H1 (cell line): ENCODE measurements around the gene MYO1G. TPM values are rescaled to one million over a fixed set of nuclear protein-coding genes. Genes with fewer than 3 reads are reported as not detected.

Experiments
- CTCF ChIA-PET: fragments of 300-600 bp; sonication (Branson Sonifier 250); formaldehyde crosslinking; loops from one replicate; lab custom pipeline; 2021; ENCODE audit not compliant: partially characterized antibody; lab: Charles Lee
- POLR2A ChIA-PET: fragments of 300-600 bp; sonication (Branson Sonifier 250); formaldehyde crosslinking; loops from one replicate; lab custom pipeline; 2021; ENCODE audit warnings: inconsistent platforms; ENCODE audit not compliant: partially characterized antibody; lab: Charles Lee
- DNase-seq, 2 experiments: peaks; one replicate each; pipeline versions ENCODE4 v3.0.0 to v3.0.0-alpha.2; 2010 to 2022; ENCODE audit warnings: low spot score in 2 of 2, low read depth in 1 of 2, mixed read lengths in 1 of 2
- FAIRE-seq: peaks from 2 replicates; lab custom pipeline; 2011; peaks lifted over from hg19 to GRCh38; lab: Jason Lieb, UNC
- H2AFZ ChIP-seq: 2 replicates; pipeline ENCODE4 v1.8.1; 2012; ENCODE audit warnings: low read length, inconsistent platforms
- H2AK5ac ChIP-seq: 2 replicates; pipeline ENCODE4 v1.6.1; 2013; ENCODE audit warnings: low read depth, low read length
- H2BK120ac ChIP-seq: replicated peaks from 2 replicates; pipeline ENCODE3; 2013; ENCODE audit warnings: low read depth, low read length, inconsistent platforms
- H2BK12ac ChIP-seq: 2 replicates; pipeline ENCODE4 v1.6.1; 2013; ENCODE audit warnings: low read depth, low read length
- H2BK15ac ChIP-seq: 2 replicates; pipeline ENCODE4 v1.6.1; 2013; ENCODE audit warnings: low read length
- H2BK20ac ChIP-seq: 2 replicates; pipeline ENCODE4 v1.6.1; 2013; ENCODE audit warnings: low read length
- H2BK5ac ChIP-seq: 2 replicates; pipeline ENCODE4 v1.6.1; 2013; ENCODE audit warnings: low read depth, low read length
- H3K14ac ChIP-seq: 2 replicates; pipeline ENCODE4 v1.6.1; 2013; ENCODE audit warnings: inconsistent platforms; ENCODE audit not compliant: insufficient read length
- H3K18ac ChIP-seq: 2 replicates; pipeline ENCODE4 v1.6.1; 2013; ENCODE audit warnings: low read length; ENCODE audit errors: extremely low read depth
- H3K23ac ChIP-seq: 2 replicates; pipeline ENCODE4 v1.6.1; 2013; ENCODE audit warnings: inconsistent platforms; ENCODE audit not compliant: insufficient read length
- H3K23me2 ChIP-seq: 2 replicates; pipeline ENCODE4 v1.6.1; 2013; ENCODE audit warnings: low read depth, low read length
- H3K27ac ChIP-seq: 2 replicates; pipeline ENCODE4 v1.6.1; 2011; ENCODE audit warnings: low read depth, low read length, inconsistent platforms
- H3K27me3 ChIP-seq, 4 experiments: replicated peaks in 1 of 4; 1 replicate in 1 of 4; 2 replicates in 3 of 4; pipeline versions ENCODE4 v1.6.1 to v1.8.1; 2011 to 2013; ENCODE audit warnings: low read length in 3 of 4, mild to moderate bottlenecking in 3 of 4, inconsistent platforms in 2 of 4, mixed read lengths in 2 of 4, moderate library complexity in 1 of 4; ENCODE audit not compliant: control insufficient read depth in 3 of 4, insufficient read depth in 3 of 4; ENCODE audit errors: extremely low read depth in 1 of 4
- H3K36me3 ChIP-seq, 4 experiments: 2 replicates each; pipeline versions ENCODE4 v1.6.1 to v1.8.1; 2011 to 2013; ENCODE audit warnings: mild to moderate bottlenecking in 4 of 4, low read length in 3 of 4, moderate library complexity in 2 of 4, control low read depth in 1 of 4, inconsistent platforms in 1 of 4; ENCODE audit not compliant: insufficient read depth in 4 of 4, control insufficient read depth in 2 of 4
- H3K4ac ChIP-seq: replicated peaks from 2 replicates; pipeline ENCODE3; 2013; ENCODE audit warnings: low read length, low read depth, mixed read lengths, inconsistent platforms; ENCODE audit not compliant: insufficient read length
- H3K4me1 ChIP-seq, 4 experiments: replicated peaks in 1 of 4; 1 replicate in 1 of 4; 2 replicates in 3 of 4; pipeline versions ENCODE4 v1.6.1 to v1.8.1; 2011 to 2013; ENCODE audit warnings: low read length in 3 of 4, inconsistent platforms in 2 of 4, mixed read lengths in 1 of 4; ENCODE audit not compliant: insufficient read depth in 4 of 4, control insufficient read depth in 3 of 4
- H3K4me2 ChIP-seq, 2 experiments: 2 replicates each; pipeline versions ENCODE4 v1.6.1 to v1.8.1; 2011 to 2013; ENCODE audit warnings: low read depth in 2 of 2, low read length in 2 of 2, control low read depth in 1 of 2, inconsistent platforms in 1 of 2, mild to moderate bottlenecking in 1 of 2; ENCODE audit not compliant: insufficient read depth in 1 of 2
- H3K4me3 ChIP-seq, 4 experiments: fragments of 200-600, 300-600 bp in 1 of 4; sonication (generic), shearing (Covaris generic), sonication (Bioruptor Twin) in 1 of 4; 2 replicates each; pipeline versions ENCODE4 v1.5.1 to v1.8.1; 2011 to 2016; ENCODE audit warnings: low read length in 4 of 4, low read depth in 3 of 4, control low read depth in 2 of 4, inconsistent platforms in 2 of 4, mild to moderate bottlenecking in 2 of 4, mixed read lengths in 1 of 4, moderate library complexity in 1 of 4; ENCODE audit not compliant: insufficient read depth in 2 of 4; ENCODE audit errors: extremely low read depth in 1 of 4
- H3K56ac ChIP-seq: replicated peaks from 2 replicates; pipeline ENCODE3; 2013; ENCODE audit warnings: low read depth, mild to moderate bottlenecking, mixed read lengths, low read length, inconsistent platforms; ENCODE audit not compliant: insufficient read length
- H3K79me1 ChIP-seq: 2 replicates; pipeline ENCODE4 v1.6.1; 2013; ENCODE audit warnings: low read depth, low read length, control low read depth
- H3K79me2 ChIP-seq, 2 experiments: 2 replicates each; pipeline versions ENCODE4 v1.6.1 to v1.8.1; 2012 to 2013; ENCODE audit warnings: low read length in 2 of 2, mild to moderate bottlenecking in 2 of 2, inconsistent platforms in 1 of 2; ENCODE audit not compliant: insufficient read depth in 2 of 2, control insufficient read depth in 1 of 2
- H3K9ac ChIP-seq, 4 experiments: replicated peaks in 1 of 4; 1 replicate in 1 of 4; 2 replicates in 3 of 4; pipeline versions ENCODE4 v1.6.1 to v1.8.1; 2011 to 2013; ENCODE audit warnings: low read depth in 3 of 4, low read length in 3 of 4, control low read depth in 2 of 4, mild to moderate bottlenecking in 2 of 4, moderate library complexity in 2 of 4, inconsistent platforms in 1 of 4; ENCODE audit errors: extremely low read depth in 1 of 4
- H3K9me3 ChIP-seq, 2 experiments: 2 replicates each; pipeline versions ENCODE4 v1.6.1 to v1.8.1; 2012 to 2013; ENCODE audit warnings: mild to moderate bottlenecking in 2 of 2, moderate library complexity in 2 of 2, control low read depth in 1 of 2, inconsistent platforms in 1 of 2, low read depth in 1 of 2, low read length in 1 of 2, mixed read lengths in 1 of 2; ENCODE audit not compliant: insufficient read depth in 2 of 2
- H4K20me1 ChIP-seq, 2 experiments: replicated peaks in 1 of 2; 2 replicates each; pipeline versions ENCODE3 to v1.8.1; 2011 to 2013; ENCODE audit warnings: inconsistent platforms in 2 of 2, low read length in 2 of 2, mild to moderate bottlenecking in 1 of 2; ENCODE audit not compliant: insufficient read depth in 2 of 2, control insufficient read depth in 1 of 2
- H4K5ac ChIP-seq: 2 replicates; pipeline ENCODE4 v1.6.1; 2013; ENCODE audit warnings: low read length, low read depth, mixed read lengths, inconsistent platforms; ENCODE audit not compliant: insufficient read length
- H4K8ac ChIP-seq: 2 replicates; pipeline ENCODE4 v1.8.0; 2013; ENCODE audit warnings: mild to moderate bottlenecking, moderate library complexity, low read length, inconsistent platforms; ENCODE audit not compliant: insufficient read depth; ENCODE audit errors: extremely low read depth
- H4K91ac ChIP-seq: replicated peaks from 2 replicates; pipeline ENCODE3; 2013; ENCODE audit warnings: low read length, mixed read lengths, inconsistent platforms; ENCODE audit not compliant: insufficient read length
- ASH2L ChIP-seq: fragments of 200-600, 300-600 bp; sonication (generic); IDR thresholded peaks from one replicate; pipeline ENCODE4 v1.7.1; 2017; ENCODE audit warnings: low read length
- CBX8 ChIP-seq: fragments of 300-800, 300-1000 bp; sonication (generic); IDR thresholded peaks from 2 replicates; pipeline ENCODE4 v1.7.1; 2016; ENCODE audit warnings: low read depth, low read length, borderline replicate concordance
- PHF8 ChIP-seq: fragments of 200-600 bp; sonication (generic); conservative IDR thresholded peaks from 2 replicates; pipeline ENCODE4 v1.7.1; 2012; ENCODE audit warnings: low read depth, mild to moderate bottlenecking, inconsistent platforms, low read length, moderate library complexity
- RBBP5 ChIP-seq: IDR thresholded peaks from 2 replicates; pipeline ENCODE4 v1.7.1; 2012; ENCODE audit warnings: low read depth, mild to moderate bottlenecking, inconsistent platforms, low read length, moderate library complexity, borderline replicate concordance
- RXRA ChIP-seq: IDR thresholded peaks from 2 replicates; pipeline ENCODE4 v1.6.1; 2011; ENCODE audit warnings: low read depth, mild to moderate bottlenecking, low read length, moderate library complexity; ENCODE audit not compliant: insufficient read depth
- SP2 ChIP-seq: IDR thresholded peaks from 2 replicates; pipeline ENCODE4 v1.6.1; 2012; ENCODE audit warnings: mild to moderate bottlenecking, low read length, inconsistent platforms
- TAF7 ChIP-seq: optimal IDR thresholded peaks from 2 replicates; pipeline ENCODE3; 2011; ENCODE audit warnings: low read depth, mild to moderate bottlenecking, inconsistent platforms, low read length, moderate library complexity, borderline replicate concordance
- WGBS, 2 experiments: shearing (Covaris generic) in 1 of 2; methylation state at CpG; one replicate each; pipeline versions ENCODE4 v1.1.6 to v1.1.7; 2013 to 2015; ENCODE audit warnings: low lambda C conversion rate in 2 of 2, mixed read lengths in 2 of 2, inconsistent platforms in 1 of 2, low coverage in 1 of 2, missing lambda C conversion rate in 1 of 2; ENCODE audit not compliant: insufficient replicate concordance in 2 of 2, insufficient coverage in 1 of 2, insufficient read length in 1 of 2; ENCODE audit errors: extremely low coverage in 1 of 2, missing lambda C conversion rate in 1 of 2; 5-methylcytosine and 5-hydroxymethylcytosine counted together
- polyA plus RNA-seq, 7 experiments: library from polyadenylated mRNA; depleted of rRNA in 3 of 7; stranded (reverse) in 5 of 7; unstranded in 2 of 7; fragments of >200 nt in 5 of 7; fragments of 200-250 nt in 2 of 7; gene quantifications; 1 replicate in 5 of 7; 2 replicates in 1 of 7; 4 replicates in 1 of 7; pipeline versions ENCODE4 v1.2.1 to v1.2.3, GENCODE V29; 2011 to 2013; ENCODE audit warnings: missing spikeins in 2 of 7, mixed read lengths in 2 of 7
- total RNA-seq: library from RNA; stranded (reverse); fragmentation: NEBNext Ultra II Directional; extraction: Animal tissue kit (Norgen Biotek cat#: 25700); gene quantifications from 2 replicates; pipeline ENCODE4 v1.2.1, GENCODE V29; 2021

Gene MYO1G
- total and polyA plus RNA-seq, 2 of the 8 experiments (the other 6 are each of a cell fraction or from before 2014, with no cell fraction given): 0.08 to 0.19 TPM

DNA sequence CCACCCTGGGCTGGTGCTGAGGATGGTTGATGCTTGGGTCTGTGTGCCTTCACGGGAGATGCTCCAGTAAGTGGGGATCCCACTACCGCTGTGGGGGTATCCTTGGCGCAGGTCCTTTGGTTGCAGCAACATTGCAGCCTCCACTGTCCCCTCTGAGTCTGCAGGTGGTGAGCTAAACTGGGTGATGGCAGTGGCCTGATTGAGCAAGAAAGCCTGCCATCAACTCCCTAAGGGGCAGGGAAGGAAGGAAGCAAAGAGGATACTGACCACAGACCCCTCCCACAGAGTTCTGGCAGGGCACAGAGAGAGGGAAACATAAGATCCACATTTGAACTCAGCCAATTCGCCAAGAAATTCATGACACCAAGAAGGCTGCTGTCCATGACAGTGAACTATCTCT, 43.2 kb downstream of the MYO1G start:
- Histone ChIP-seq H3K56ac (no peak overlapping the region), H3K4me3 (no peak overlapping the region), H3K18ac (no peak overlapping the region), H4K8ac (no peak overlapping the region), H3K9ac (no peak overlapping the region), H4K20me1 (no peaks in the 10 kb centered on the region), H3K4me1 (no peaks in the 10 kb centered on the region), H3K27me3 (no peaks in the 10 kb centered on the region), H3K79me2 (no peaks in the 10 kb centered on the region), H2BK120ac (no peak overlapping the region), H3K9me3 (no peaks in the 10 kb centered on the region), H2AFZ (no peak overlapping the region), H4K91ac (no peak overlapping the region), H4K5ac (no peak overlapping the region), H3K27ac (no peak overlapping the region), H3K4ac (no peak overlapping the region), H2AK5ac (no peak overlapping the region), H3K79me1 (no peaks in the 10 kb centered on the region), H3K23me2 (no peaks in the 10 kb centered on the region), H3K4me2 (no peak overlapping the region), H3K14ac (no peak overlapping the region), H2BK12ac (no peak overlapping the region), H3K23ac (no peak overlapping the region), H3K36me3 (no peaks in the 10 kb centered on the region), H2BK5ac (no peak overlapping the region), H2BK20ac (no peak overlapping the region), H2BK15ac (no peak overlapping the region)
- WGBS, 2 experiments: 80% methylated on average over 4 of the region's 4 CpGs; no CpG with 5 or more reads in 1 of the 2 experiments
- DNase-seq: no peak
- FAIRE-seq: no peak
- TF ChIP-seq RBBP5: no peak
- no peak for TF ChIP-seq CBX8
- no peak for TF ChIP-seq PHF8
- TF ChIP-seq TAF7: no peak
- TF ChIP-seq SP2: no peak
- no peak for TF ChIP-seq RXRA
- no peak for TF ChIP-seq ASH2L
- ChIA-PET CTCF (interaction anchor here (1.0 to 1.5 kb wide), 3 partner anchors 9 to 15 kb away, joined by 3 read pairs; no protein-coding TSS in a partner anchor), POLR2A (no interaction called here)
